CD8-positive, alpha-beta memory T cell (primary cell): ENCODE measurements around the gene MINAR1. TPM values are rescaled to one million over a fixed set of nuclear protein-coding genes. Genes with fewer than 3 reads are reported as not detected.

Source experiments
- CTCF ChIA-PET: fragments of 350-600 bp; sonication (Branson Sonifier 250); formaldehyde crosslinking; loops from one replicate; lab custom pipeline; 2021; ENCODE audit warnings: antibody characterized with exemption; lab: Charles Lee
- POLR2A ChIA-PET: fragments of 350-600 bp; sonication (Branson Sonifier 250); formaldehyde crosslinking; loops from one replicate; lab custom pipeline; 2021; ENCODE audit warnings: antibody characterized with exemption; lab: Charles Lee
- DNase-seq, 5 donors: peaks; one replicate each; pipeline versions ENCODE4 v3.0.0 to v3.0.0-alpha.2; 2020 to 2022; ENCODE audit warnings: mixed read lengths in 1 of 5
- H3K27ac ChIP-seq: one replicate; pipeline ENCODE4 v1.7.0; 2013; ENCODE audit warnings: low read depth, mild to moderate bottlenecking, low read length, moderate library complexity
- H3K27me3 ChIP-seq: 2 replicates; pipeline ENCODE4 v1.7.0; 2013; ENCODE audit warnings: low read length, mild to moderate bottlenecking; ENCODE audit not compliant: insufficient read depth, poor library complexity, severe bottlenecking
- H3K36me3 ChIP-seq: 2 replicates; pipeline ENCODE4 v1.7.0; 2013; ENCODE audit warnings: mild to moderate bottlenecking, low read length, moderate library complexity; ENCODE audit not compliant: insufficient read depth
- H3K4me1 ChIP-seq: 2 replicates; pipeline ENCODE4 v1.7.0; 2013; ENCODE audit warnings: mild to moderate bottlenecking, low read length, moderate library complexity; ENCODE audit not compliant: insufficient read depth
- H3K4me3 ChIP-seq: 2 replicates; pipeline ENCODE4 v1.7.0; 2013; ENCODE audit warnings: mild to moderate bottlenecking, low read length
- H3K9me3 ChIP-seq: 2 replicates; pipeline ENCODE4 v1.7.0; 2013; ENCODE audit warnings: mild to moderate bottlenecking, low read length
- H3K27ac Mint-ChIP-seq, 8 donors: one replicate each; pipeline ENCODE4 v1.8.0; 2020 to 2021; ENCODE audit warnings: mixed read lengths in 8 of 8, mild to moderate bottlenecking in 6 of 8, inconsistent platforms in 3 of 8, moderate library complexity in 3 of 8
- H3K27me3 Mint-ChIP-seq, 2 donors: one replicate each; pipeline ENCODE4 v1.8.0; 2020 to 2021; ENCODE audit warnings: mixed read lengths in 2 of 2, mild to moderate bottlenecking in 1 of 2, moderate library complexity in 1 of 2
- H3K36me3 Mint-ChIP-seq, 3 donors: one replicate each; pipeline ENCODE4 v1.8.0; 2020 to 2021; ENCODE audit warnings: mixed read lengths in 3 of 3, inconsistent platforms in 1 of 3, mild to moderate bottlenecking in 1 of 3
- H3K4me1 Mint-ChIP-seq, 3 donors: one replicate each; pipeline ENCODE4 v1.8.0; 2020 to 2021; ENCODE audit warnings: mixed read lengths in 3 of 3, inconsistent platforms in 1 of 3, mild to moderate bottlenecking in 1 of 3
- H3K4me3 Mint-ChIP-seq, 7 donors: one replicate each; pipeline ENCODE4 v1.8.0; 2020 to 2021; ENCODE audit warnings: mixed read lengths in 7 of 7, mild to moderate bottlenecking in 6 of 7, moderate library complexity in 4 of 7, inconsistent platforms in 2 of 7
- H3K9me3 Mint-ChIP-seq, 5 donors: one replicate each; pipeline ENCODE4 v1.8.0; 2020 to 2022; ENCODE audit warnings: mixed read lengths in 5 of 5, mild to moderate bottlenecking in 3 of 5, moderate library complexity in 2 of 5, inconsistent platforms in 1 of 5
- polyA plus RNA-seq: library from polyadenylated mRNA; unstranded; fragments of 300-500 nt; fragmentation: Illumina TruSeq; gene quantifications from one replicate; pipeline ENCODE4 v1.2.3, GENCODE V29; 2021
- total RNA-seq, 2 experiments: library from RNA; stranded (reverse); gene quantifications; one replicate each; pipeline ENCODE4 v1.2.3, GENCODE V29; 2021

Gene MINAR1
- total and polyA plus RNA-seq, 3 experiments from 2014 or later: 0.35 to 0.51 TPM; not detected in 1

DNA sequence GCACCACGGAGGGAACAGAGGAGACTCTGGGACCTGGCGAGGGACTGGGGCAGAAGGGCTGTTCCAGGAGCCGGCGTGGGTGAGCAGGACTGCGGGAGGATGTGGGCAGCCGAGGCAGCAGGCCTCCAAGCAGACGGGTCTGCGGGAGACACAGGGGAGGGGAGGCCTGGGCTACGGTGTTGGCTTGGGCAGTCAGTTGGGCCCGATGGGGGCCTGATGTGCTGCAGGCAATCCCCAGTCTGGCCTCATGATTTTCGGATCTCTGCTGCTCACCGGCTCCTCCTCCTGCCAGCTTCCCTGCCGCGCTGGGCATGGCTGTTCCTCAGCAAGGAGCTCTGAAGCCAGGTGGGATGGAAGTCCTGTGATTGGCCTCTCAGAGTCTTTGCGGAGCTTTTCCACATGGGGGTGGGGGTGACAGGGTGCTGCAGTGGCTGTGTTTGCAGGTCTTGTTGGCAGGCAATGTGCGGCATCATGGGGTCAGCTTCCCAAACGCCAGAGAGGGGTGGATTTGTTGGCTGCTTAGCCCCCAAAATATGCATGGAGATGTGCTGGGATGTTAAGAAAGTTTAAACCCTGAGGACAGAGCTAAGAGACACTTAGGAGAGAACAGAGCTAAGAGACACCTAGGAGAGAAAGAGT, 19.3 kb downstream of the MINAR1 start:
- POLR2A ChIA-PET: no interaction called here
- H3K36me3 Mint-ChIP-seq: peaks cover 0 to 5% (median 5%) of the 10 kb centered on the region in 3 donors
- no peak overlapping the region for H3K27ac Mint-ChIP-seq
- H3K27me3 ChIP-seq: peaks cover 5% of the 10 kb centered on the region
- H3K36me3 ChIP-seq: no peaks in the 10 kb centered on the region
- no peak overlapping the region for H3K27ac ChIP-seq
- H3K4me3 ChIP-seq: no peak overlapping the region
- H3K4me1 ChIP-seq: no peaks in the 10 kb centered on the region
- no peak overlapping the region for H3K4me3 Mint-ChIP-seq
- no peak for DNase-seq
- H3K9me3 ChIP-seq: no peaks in the 10 kb centered on the region
- H3K9me3 Mint-ChIP-seq: peaks cover 5 to 16% (median 12%) of the 10 kb centered on the region in 5 donors
- CTCF ChIA-PET: no interaction called here
- H3K27me3 Mint-ChIP-seq: peaks cover 8 to 24% of the 10 kb centered on the region in 2 donors
- H3K4me1 Mint-ChIP-seq: no peaks in the 10 kb centered on the region

GRCh38 chr15:79452244-79453051, 20.3 kb downstream of the MINAR1 start:
- H3K4me1 Mint-ChIP-seq: no peaks in the 10 kb centered on the region
- Histone ChIP-seq H3K27me3 (peaks cover 5% of the 10 kb centered on the region), H3K4me1 (no peaks in the 10 kb centered on the region), H3K36me3 (no peaks in the 10 kb centered on the region), H3K27ac (no peak overlapping the region), H3K9me3 (no peaks in the 10 kb centered on the region), H3K4me3 (no peak overlapping the region)
- peaks cover 8 to 24% of the 10 kb centered on the region in 2 donors for H3K27me3 Mint-ChIP-seq
- no peak overlapping the region for H3K27ac Mint-ChIP-seq
- peaks cover 0 to 3% (median 0%) of the 10 kb centered on the region in 3 donors for H3K36me3 Mint-ChIP-seq
- ChIA-PET CTCF (no interaction called here), POLR2A (no interaction called here)
- no peak for DNase-seq
- no peak overlapping the region for H3K4me3 Mint-ChIP-seq
- peaks cover 0 to 8% (median 7%) of the 10 kb centered on the region in 5 donors for H3K9me3 Mint-ChIP-seq

GRCh38 chr15:79453446-79453845, 21.3 kb downstream of the MINAR1 start:
- DNase-seq: no peak
- Histone ChIP-seq H3K4me1 (no peaks in the 10 kb centered on the region), H3K27ac (no peak overlapping the region), H3K27me3 (peaks cover 5% of the 10 kb centered on the region), H3K4me3 (no peak overlapping the region), H3K9me3 (no peaks in the 10 kb centered on the region), H3K36me3 (no peaks in the 10 kb centered on the region)
- Mint-ChIP-seq H3K4me1 (no peaks in the 10 kb centered on the region), H3K36me3 (peaks cover 0 to 1% (median 0%) of the 10 kb centered on the region in 3 donors), H3K4me3 (no peak overlapping the region), H3K27me3 (peaks cover 8 to 19% of the 10 kb centered on the region in 2 donors), H3K9me3 (peaks cover 0 to 7% (median 4%) of the 10 kb centered on the region in 5 donors), H3K27ac (no peak overlapping the region)
- POLR2A ChIA-PET: no interaction called here
- CTCF ChIA-PET: no interaction called here

GRCh38 chr15:79454063-79454462, 21.9 kb downstream of the MINAR1 start:
- Mint-ChIP-seq H3K27me3 (peaks cover 8 to 13% of the 10 kb centered on the region in 2 donors), H3K36me3 (no peaks in the 10 kb centered on the region), H3K9me3 (peaks cover 0 to 4% (median 2%) of the 10 kb centered on the region in 5 donors), H3K4me3 (no peak overlapping the region), H3K27ac (no peak overlapping the region), H3K4me1 (no peaks in the 10 kb centered on the region)
- no peak overlapping the region for H3K27ac ChIP-seq
- H3K4me1 ChIP-seq: no peaks in the 10 kb centered on the region
- H3K9me3 ChIP-seq: no peaks in the 10 kb centered on the region
- ChIA-PET CTCF (no interaction called here), POLR2A (no interaction called here)
- no peak overlapping the region for H3K4me3 ChIP-seq
- no peaks in the 10 kb centered on the region for H3K36me3 ChIP-seq
- peaks cover 5% of the 10 kb centered on the region for H3K27me3 ChIP-seq
- DNase-seq: no peak

DNA sequence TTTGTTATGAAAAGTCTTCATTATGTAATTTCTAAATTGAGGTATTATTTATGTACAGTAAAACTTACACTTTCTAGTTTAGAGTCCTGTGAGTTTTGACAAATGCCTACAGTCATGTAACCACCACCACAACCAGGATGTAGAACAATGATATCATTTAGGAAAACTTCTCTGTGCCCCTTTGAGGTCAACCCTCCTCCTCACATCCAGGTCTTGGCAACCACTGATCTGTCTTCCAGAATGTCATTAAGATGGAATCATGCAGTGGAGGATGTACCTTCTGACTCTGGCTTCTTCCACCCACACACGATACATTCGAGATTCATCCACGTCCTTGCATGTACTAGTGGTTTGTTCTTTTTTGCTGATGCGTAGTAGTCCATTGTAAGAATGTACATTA, 23.2 kb downstream of the MINAR1 start:
- Mint-ChIP-seq H3K4me3 (no peak overlapping the region), H3K27me3 (peaks cover 0 to under 1% of the 10 kb centered on the region in 2 donors), H3K4me1 (no peaks in the 10 kb centered on the region), H3K9me3 (peaks cover 0 to 2% (median 0%) of the 10 kb centered on the region in 5 donors), H3K27ac (no peak overlapping the region), H3K36me3 (no peaks in the 10 kb centered on the region)
- CTCF ChIA-PET: no interaction called here
- POLR2A ChIA-PET: no interaction called here
- Histone ChIP-seq H3K9me3 (no peaks in the 10 kb centered on the region), H3K27me3 (no peaks in the 10 kb centered on the region), H3K4me3 (no peak overlapping the region), H3K27ac (no peak overlapping the region), H3K36me3 (no peaks in the 10 kb centered on the region), H3K4me1 (no peaks in the 10 kb centered on the region)
- DNase-seq: no peak

GRCh38 chr15:79455943-79456342, 23.8 kb downstream of the MINAR1 start:
- H3K27ac ChIP-seq: no peak overlapping the region
- peaks cover 0 to 2% (median 0%) of the 10 kb centered on the region in 5 donors for H3K9me3 Mint-ChIP-seq
- no peaks in the 10 kb centered on the region for H3K36me3 Mint-ChIP-seq
- H3K9me3 ChIP-seq: no peaks in the 10 kb centered on the region
- ChIA-PET CTCF (no interaction called here), POLR2A (no interaction called here)
- H3K4me1 ChIP-seq: no peaks in the 10 kb centered on the region
- H3K27me3 ChIP-seq: no peaks in the 10 kb centered on the region
- H3K36me3 ChIP-seq: no peaks in the 10 kb centered on the region
- no peak overlapping the region for H3K27ac Mint-ChIP-seq
- no peak overlapping the region for H3K4me3 Mint-ChIP-seq
- H3K27me3 Mint-ChIP-seq: no peaks in the 10 kb centered on the region
- no peak for DNase-seq
- no peak overlapping the region for H3K4me3 ChIP-seq
- no peaks in the 10 kb centered on the region for H3K4me1 Mint-ChIP-seq

- CTCF ChIA-PET: no interaction called here
- Mint-ChIP-seq H3K4me1 (no peaks in the 10 kb centered on the region), H3K9me3 (peaks cover 0 to 2% (median 0%) of the 10 kb centered on the region in 5 donors), H3K27me3 (no peaks in the 10 kb centered on the region), H3K36me3 (no peaks in the 10 kb centered on the region), H3K27ac (no peak overlapping the region), H3K4me3 (no peak overlapping the region)
- Histone ChIP-seq H3K4me3 (no peak overlapping the region), H3K27ac (no peak overlapping the region), H3K27me3 (no peaks in the 10 kb centered on the region), H3K36me3 (no peaks in the 10 kb centered on the region), H3K9me3 (no peaks in the 10 kb centered on the region), H3K4me1 (no peaks in the 10 kb centered on the region)
- no peak for DNase-seq
- POLR2A ChIA-PET: no interaction called here
Observed at GRCh38 chr15:79458491-79458890, 26.4 kb downstream of the MINAR1 start.

DNA sequence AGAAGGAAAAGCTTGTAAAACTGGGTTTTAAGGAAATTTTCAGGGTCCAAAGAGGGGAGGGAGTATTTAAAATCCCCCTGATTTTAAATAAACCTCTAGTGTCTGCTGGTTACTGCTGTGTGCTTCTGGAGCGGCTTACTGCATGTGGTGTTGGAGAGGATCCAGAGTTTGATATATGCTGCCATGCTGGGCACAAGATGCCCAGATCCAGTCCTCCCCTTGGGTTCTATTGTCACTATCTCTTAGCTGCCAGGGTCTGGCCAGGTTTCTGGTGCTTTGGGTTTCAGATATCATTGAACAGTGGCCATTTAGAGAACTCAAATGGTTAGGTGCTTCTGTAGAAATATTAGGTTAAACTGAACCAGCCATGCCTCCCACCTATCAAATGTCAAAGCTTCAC, 27.5 kb downstream of the MINAR1 start:
- Histone ChIP-seq H3K9me3 (no peaks in the 10 kb centered on the region), H3K36me3 (no peaks in the 10 kb centered on the region), H3K27me3 (no peaks in the 10 kb centered on the region), H3K4me3 (no peak overlapping the region), H3K27ac (no peak overlapping the region), H3K4me1 (no peaks in the 10 kb centered on the region)
- no peak overlapping the region for H3K27ac Mint-ChIP-seq
- no peak for DNase-seq
- H3K36me3 Mint-ChIP-seq: no peaks in the 10 kb centered on the region
- H3K4me1 Mint-ChIP-seq: no peaks in the 10 kb centered on the region
- H3K4me3 Mint-ChIP-seq: no peak overlapping the region
- no peaks in the 10 kb centered on the region for H3K27me3 Mint-ChIP-seq
- POLR2A ChIA-PET: no interaction called here
- CTCF ChIA-PET: no interaction called here
- H3K9me3 Mint-ChIP-seq: peaks cover 0 to 2% (median 0%) of the 10 kb centered on the region in 5 donors
